Endothelial cell (in vitro differentiated cells): ENCODE results near the gene CCDC187. TPM values are rescaled to one million over a fixed set of nuclear protein-coding genes. Genes with fewer than 3 reads are reported as not detected.

ENCODE experiments used
- DNase-seq: peaks from one replicate; pipeline ENCODE4 v3.0.0; 2021; ENCODE audit warnings: low spot score
- H3K27ac Mint-ChIP-seq: one replicate; pipeline ENCODE4 v1.8.0; 2021; ENCODE audit warnings: mixed read lengths, inconsistent platforms; ENCODE audit not compliant: unreplicated experiment
- H3K27me3 Mint-ChIP-seq: one replicate; pipeline ENCODE4 v1.8.0; 2021; ENCODE audit warnings: mild to moderate bottlenecking, moderate library complexity, mixed read lengths, inconsistent platforms; ENCODE audit not compliant: unreplicated experiment
- H3K36me3 Mint-ChIP-seq: one replicate; pipeline ENCODE4 v1.8.0; 2021; ENCODE audit warnings: mild to moderate bottlenecking, low read depth, mixed read lengths, inconsistent platforms; ENCODE audit not compliant: unreplicated experiment
- H3K4me1 Mint-ChIP-seq: one replicate; pipeline ENCODE4 v1.8.0; 2021; ENCODE audit warnings: mild to moderate bottlenecking, mixed read lengths, inconsistent platforms; ENCODE audit not compliant: unreplicated experiment
- H3K4me3 Mint-ChIP-seq: one replicate; pipeline ENCODE4 v1.8.0; 2021; ENCODE audit warnings: mild to moderate bottlenecking, mixed read lengths, inconsistent platforms; ENCODE audit not compliant: unreplicated experiment
- H3K9me3 Mint-ChIP-seq: one replicate; pipeline ENCODE4 v1.8.0; 2021; ENCODE audit warnings: mixed read lengths, inconsistent platforms; ENCODE audit not compliant: unreplicated experiment
- CTCF ChIP-seq: fragments of 200-600 bp; sonication (generic); IDR thresholded peaks from one replicate; pipeline ENCODE4 v1.5.0; 2021; ENCODE audit warnings: antibody characterized with exemption; ENCODE audit not compliant: unreplicated experiment
- total RNA-seq: library from RNA; stranded (reverse); fragmentation: NEBNext Ultra II Directional; extraction: Animal tissue kit (Norgen Biotek cat#: 25700); gene quantifications from one replicate; pipeline ENCODE4 v1.2.1, GENCODE V29; 2021; ENCODE audit not compliant: unreplicated experiment

The CCDC187 gene
- total RNA-seq, 1 donor from 2014 or later = 0.05 TPM

DNA sequence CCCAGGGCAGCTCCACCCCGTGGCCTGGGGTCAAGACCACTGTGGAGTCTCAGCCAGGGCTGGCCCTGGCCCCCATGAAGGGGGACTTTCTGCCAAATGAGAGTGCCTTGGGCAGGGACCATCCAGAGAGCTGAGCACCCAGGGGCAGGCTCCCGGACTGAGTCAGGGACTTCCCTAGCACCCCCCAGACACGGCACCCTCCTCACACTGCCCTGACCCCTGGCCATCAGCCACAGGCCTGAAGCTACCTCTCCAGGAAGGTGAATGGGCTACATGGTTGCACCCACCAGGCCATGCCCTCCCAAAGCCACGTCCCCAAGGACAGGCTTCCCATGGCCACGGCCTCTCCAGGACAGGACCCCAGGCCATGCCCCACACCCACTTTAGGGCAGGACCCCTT is 9.5 kb downstream of the CCDC187 start:
- no peak overlapping the region for H3K27ac Mint-ChIP-seq

DNA sequence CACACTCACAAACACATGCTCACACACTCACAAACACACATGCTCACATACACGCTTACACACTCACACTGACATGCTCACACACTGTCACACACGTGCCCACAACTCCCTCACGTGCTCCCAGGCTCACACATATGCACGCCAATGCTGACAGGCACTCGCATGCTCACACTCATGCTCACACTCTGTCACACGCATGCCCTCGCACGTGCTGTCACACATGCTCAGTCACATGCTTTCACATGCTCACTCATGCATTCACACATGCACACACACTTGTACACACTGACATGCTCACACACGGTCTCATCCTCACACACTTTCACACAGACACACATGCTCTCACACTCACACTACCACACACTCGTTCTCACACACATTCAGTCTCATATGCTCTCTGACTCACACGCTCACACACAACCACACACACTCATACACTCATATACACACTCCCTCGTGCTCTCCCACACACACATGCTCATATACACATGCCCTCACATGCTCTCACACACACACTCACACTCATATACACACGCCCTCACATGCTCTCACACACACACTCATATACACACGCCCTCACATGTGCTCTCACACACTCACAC is 10.3 kb downstream of the CCDC187 start:
- H3K4me3 Mint-ChIP-seq = no peak overlapping the region
- H3K9me3 Mint-ChIP-seq = no peaks in the 10 kb centered on the region
- H3K27ac Mint-ChIP-seq = no peak overlapping the region
- no peaks in the 10 kb centered on the region for H3K36me3 Mint-ChIP-seq
- peaks cover 6% of the 10 kb centered on the region for H3K27me3 Mint-ChIP-seq
- TF ChIP-seq CTCF = no peak
- H3K4me1 Mint-ChIP-seq = no peaks in the 10 kb centered on the region
- DNase-seq = no peak

More for the DNA sequence above, 9.5 kb downstream of the CCDC187 start:
- no peaks in the 10 kb centered on the region for H3K9me3 Mint-ChIP-seq
- H3K36me3 Mint-ChIP-seq = no peaks in the 10 kb centered on the region
- peaks cover 7% of the 10 kb centered on the region for H3K27me3 Mint-ChIP-seq
- H3K4me3 Mint-ChIP-seq = no peak overlapping the region
- H3K4me1 Mint-ChIP-seq = no peaks in the 10 kb centered on the region
- no peak for DNase-seq
- TF ChIP-seq CTCF = no peak

DNA sequence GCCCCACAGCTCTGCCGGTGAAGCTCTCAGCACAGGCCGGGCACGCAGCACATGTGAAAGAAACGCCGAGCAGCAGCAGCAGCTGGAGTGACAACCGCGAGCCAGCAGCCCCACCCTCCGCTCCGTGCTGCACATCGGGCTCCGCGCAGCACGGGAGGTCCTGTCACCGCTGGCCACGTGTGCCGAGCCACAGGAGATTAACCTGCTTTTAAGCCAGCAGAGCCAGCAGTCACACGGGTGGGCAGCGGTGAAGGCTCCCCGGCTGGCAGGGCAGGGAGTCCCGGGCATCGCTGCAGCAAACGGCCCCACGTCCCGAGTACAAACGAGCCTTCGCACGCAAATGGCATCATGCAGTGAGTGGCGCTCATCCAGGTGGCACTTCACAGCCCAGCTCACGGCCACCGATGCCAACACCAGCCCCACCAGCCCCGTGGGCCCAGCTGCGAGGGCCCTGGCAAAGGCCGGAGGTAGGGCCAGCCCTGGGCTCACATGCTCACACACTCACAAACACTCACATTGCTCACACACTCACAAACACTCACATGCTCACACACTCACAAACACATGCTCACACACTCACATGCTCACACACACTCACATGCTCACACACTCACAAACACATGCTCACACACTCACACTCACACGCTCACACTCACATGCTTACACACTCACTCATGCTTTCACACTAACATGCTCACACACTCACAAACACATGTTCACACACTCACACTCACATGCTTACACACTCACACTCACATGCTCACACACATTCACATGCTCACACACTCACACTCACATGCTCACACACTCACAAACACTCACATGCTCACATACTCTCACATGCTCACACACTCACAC is 11.1 kb downstream of the CCDC187 start:
- H3K36me3 Mint-ChIP-seq = no peaks in the 10 kb centered on the region
- no peak overlapping the region for H3K27ac Mint-ChIP-seq
- no peak overlapping the region for H3K4me3 Mint-ChIP-seq
- H3K27me3 Mint-ChIP-seq = peaks cover 6% of the 10 kb centered on the region
- no peaks in the 10 kb centered on the region for H3K9me3 Mint-ChIP-seq
- no peak for DNase-seq
- H3K4me1 Mint-ChIP-seq = no peaks in the 10 kb centered on the region
- no peak for TF ChIP-seq CTCF

- Mint-ChIP-seq H3K9me3 (no peaks in the 10 kb centered on the region), H3K36me3 (no peaks in the 10 kb centered on the region), H3K27me3 (peaks cover 9% of the 10 kb centered on the region), H3K4me1 (no peaks in the 10 kb centered on the region), H3K4me3 (no peak overlapping the region), H3K27ac (no peak overlapping the region)
- no peak for DNase-seq
- no peak for TF ChIP-seq CTCF
These were observed 11.8 kb downstream of the CCDC187 start for GRCh38 chr9:136292026-136292538.
